Naive B cell (primary cell): ENCODE data around the gene PEX14. TPM values are rescaled to one million over a fixed set of nuclear protein-coding genes. Genes with fewer than 3 reads are reported as not detected.

ENCODE experiments used
- ATAC-seq, 2 donors: fragments of 150-1000 bp; cut with Tn5 transposase; 2 replicates each; pipeline ENCODE4 v1.10.0; 2021; ENCODE audit warnings: low read depth in 2 of 2, mild to moderate bottlenecking in 2 of 2, moderate library complexity in 2 of 2
- DNase-seq: peaks from one replicate; pipeline ENCODE4 v3.0.0; 2022
- H3K27ac Mint-ChIP-seq, 6 donors: one replicate each; pipeline ENCODE4 v1.8.0; 2020 to 2022; ENCODE audit warnings: mild to moderate bottlenecking in 6 of 6, mixed read lengths in 6 of 6, moderate library complexity in 5 of 6, inconsistent platforms in 2 of 6
- H3K27me3 Mint-ChIP-seq, 3 donors: one replicate each; pipeline ENCODE4 v1.8.0; 2021 to 2022; ENCODE audit warnings: mixed read lengths in 3 of 3, mild to moderate bottlenecking in 1 of 3
- H3K36me3 Mint-ChIP-seq, 2 donors: one replicate each; pipeline ENCODE4 v1.8.0; 2020 to 2022; ENCODE audit warnings: mixed read lengths in 2 of 2, inconsistent platforms in 1 of 2, mild to moderate bottlenecking in 1 of 2
- H3K4me1 Mint-ChIP-seq, 3 donors: one replicate each; pipeline ENCODE4 v1.8.0; 2020 to 2022; ENCODE audit warnings: mixed read lengths in 3 of 3, inconsistent platforms in 1 of 3, mild to moderate bottlenecking in 1 of 3, moderate library complexity in 1 of 3
- H3K4me3 Mint-ChIP-seq, 8 donors: one replicate each; pipeline ENCODE4 v1.8.0; 2020 to 2022; ENCODE audit warnings: mild to moderate bottlenecking in 8 of 8, mixed read lengths in 8 of 8, moderate library complexity in 8 of 8, inconsistent platforms in 2 of 8
- H3K9me3 Mint-ChIP-seq, 7 donors: one replicate each; pipeline ENCODE4 v1.8.0; 2020 to 2022; ENCODE audit warnings: mixed read lengths in 7 of 7, mild to moderate bottlenecking in 5 of 7, inconsistent platforms in 2 of 7, moderate library complexity in 1 of 7
- polyA plus RNA-seq, 6 donors: library from polyadenylated mRNA; unstranded; fragments of 300-500 nt; fragmentation: Illumina TruSeq; gene quantifications; one replicate each; pipeline ENCODE4 v1.2.3, GENCODE V29; 2021; ENCODE audit warnings: low read depth in 6 of 6

PEX14 gene
- polyA plus RNA-seq, 6 donors from 2014 or later: 2.6 to 4.2 (median 3.6) TPM

DNA sequence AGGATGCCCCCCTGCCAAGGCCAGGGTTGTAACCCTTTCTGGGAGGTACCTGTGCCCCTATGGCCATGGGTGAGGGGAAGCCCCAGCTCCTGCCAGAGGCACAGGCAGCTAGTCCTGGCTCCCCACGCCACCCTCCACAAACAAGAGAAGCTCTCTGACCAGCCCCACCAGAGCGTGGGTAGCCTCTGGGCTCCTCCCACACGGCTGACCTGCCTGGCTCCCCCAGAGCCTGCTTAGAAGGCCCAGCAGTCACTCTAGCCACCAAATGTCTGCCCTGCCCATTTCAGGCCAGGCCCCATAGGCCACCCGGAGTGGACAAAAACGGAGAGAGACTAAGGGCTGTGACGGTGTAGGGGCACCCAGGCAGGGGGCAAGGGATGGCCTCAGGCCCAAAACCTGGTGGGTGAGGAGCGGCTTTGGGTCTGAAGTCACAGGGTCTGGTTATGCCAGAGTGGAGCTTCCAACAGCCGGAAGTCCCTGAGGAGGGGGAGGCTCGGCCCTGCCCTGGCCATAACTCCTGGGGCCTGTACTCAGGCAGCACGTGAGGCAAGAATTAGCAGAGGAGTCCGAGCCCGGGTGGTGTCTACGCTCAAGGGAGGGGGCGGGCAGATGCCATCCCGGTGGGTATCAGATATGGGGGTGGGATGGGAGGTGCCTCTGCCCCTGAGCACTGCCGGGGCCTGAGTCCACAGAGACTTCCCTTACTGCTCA is 166.2 kb downstream of the PEX14 start:
- Mint-ChIP-seq H3K9me3 (no peaks in the 10 kb centered on the region), H3K27ac (peak overlapping the region in 1 of 6 donors; percentile 56), H3K27me3 (peaks cover 0 to 7% (median 0%) of the 10 kb centered on the region in 3 donors), H3K4me3 (peak overlapping the region in 1 of 8 donors; percentile 29), H3K36me3 (peaks cover 0 to 10% of the 10 kb centered on the region in 2 donors), H3K4me1 (no peaks in the 10 kb centered on the region)
- DNase-seq: no peak
- ATAC-seq: no peak

DNA sequence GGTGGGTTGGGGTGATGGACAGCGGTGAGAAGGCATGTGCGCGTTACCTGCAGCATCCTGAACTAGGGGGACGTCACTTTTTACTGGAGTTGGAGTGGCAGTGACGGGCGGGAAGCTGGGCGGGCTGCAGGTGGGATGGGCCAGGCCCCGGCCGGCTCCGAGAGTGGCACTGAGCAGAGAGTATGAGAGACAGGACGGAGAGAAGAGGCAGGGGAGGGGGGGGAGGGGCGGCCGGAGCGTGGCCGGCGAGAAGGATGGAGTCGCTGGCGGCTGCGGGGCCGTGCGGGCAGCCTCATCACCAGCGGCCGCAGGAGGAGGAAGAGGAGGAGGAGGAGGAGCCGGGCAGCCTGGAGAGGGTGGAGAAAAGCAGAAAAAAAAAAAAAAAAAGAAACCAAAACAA is 167.2 kb downstream of the PEX14 start:
- Mint-ChIP-seq H3K4me3 (no peak overlapping the region), H3K27ac (no peak overlapping the region), H3K9me3 (no peaks in the 10 kb centered on the region), H3K27me3 (peaks cover 0 to 5% (median 0%) of the 10 kb centered on the region in 3 donors), H3K36me3 (peaks cover 0 to 10% of the 10 kb centered on the region in 2 donors), H3K4me1 (no peaks in the 10 kb centered on the region)
- DNase-seq: no peak
- ATAC-seq: no peak

DNA sequence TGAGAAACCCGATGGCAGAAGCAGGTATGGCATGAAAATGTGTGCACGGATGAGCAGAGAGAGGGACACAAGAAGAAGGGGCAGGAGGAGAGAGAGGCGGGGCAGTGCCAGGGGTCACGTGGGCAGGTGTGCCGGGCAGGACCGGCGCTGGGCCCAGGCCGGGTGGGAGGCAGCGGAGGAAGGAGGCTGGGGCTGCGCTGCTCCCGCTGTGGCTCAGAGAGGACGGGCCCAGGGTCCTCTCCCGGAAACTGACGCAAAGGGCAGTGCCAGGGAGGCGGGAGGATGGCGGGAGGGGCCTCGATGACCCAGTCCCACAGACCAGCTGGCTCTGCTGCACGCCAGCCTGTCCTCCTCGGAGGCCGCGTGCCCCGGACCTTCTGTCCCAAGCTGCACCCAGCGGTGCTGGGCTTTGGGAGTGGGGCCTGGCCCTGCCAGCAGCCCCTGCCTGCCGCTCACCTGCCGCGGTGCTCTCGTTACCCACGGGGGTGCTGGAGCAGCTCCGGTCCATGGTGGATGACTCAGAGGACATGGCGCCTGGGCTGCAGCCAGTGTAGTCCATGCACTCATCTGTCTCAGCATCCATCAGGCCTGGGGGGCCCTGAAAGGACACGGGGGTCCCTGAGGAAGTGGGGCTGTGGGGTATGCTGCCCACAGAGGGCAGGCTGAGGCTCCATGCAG is 167.8 kb downstream of the PEX14 start:
- DNase-seq (no peak), ATAC-seq (no peak)
- no peaks in the 10 kb centered on the region for H3K27me3 Mint-ChIP-seq
- no peak overlapping the region for H3K4me3 Mint-ChIP-seq
- H3K4me1 Mint-ChIP-seq: no peaks in the 10 kb centered on the region
- H3K27ac Mint-ChIP-seq: peak overlapping the region in 1 of 6 donors; percentile 24
- peaks cover 0 to 10% of the 10 kb centered on the region in 2 donors for H3K36me3 Mint-ChIP-seq
- no peaks in the 10 kb centered on the region for H3K9me3 Mint-ChIP-seq

DNA sequence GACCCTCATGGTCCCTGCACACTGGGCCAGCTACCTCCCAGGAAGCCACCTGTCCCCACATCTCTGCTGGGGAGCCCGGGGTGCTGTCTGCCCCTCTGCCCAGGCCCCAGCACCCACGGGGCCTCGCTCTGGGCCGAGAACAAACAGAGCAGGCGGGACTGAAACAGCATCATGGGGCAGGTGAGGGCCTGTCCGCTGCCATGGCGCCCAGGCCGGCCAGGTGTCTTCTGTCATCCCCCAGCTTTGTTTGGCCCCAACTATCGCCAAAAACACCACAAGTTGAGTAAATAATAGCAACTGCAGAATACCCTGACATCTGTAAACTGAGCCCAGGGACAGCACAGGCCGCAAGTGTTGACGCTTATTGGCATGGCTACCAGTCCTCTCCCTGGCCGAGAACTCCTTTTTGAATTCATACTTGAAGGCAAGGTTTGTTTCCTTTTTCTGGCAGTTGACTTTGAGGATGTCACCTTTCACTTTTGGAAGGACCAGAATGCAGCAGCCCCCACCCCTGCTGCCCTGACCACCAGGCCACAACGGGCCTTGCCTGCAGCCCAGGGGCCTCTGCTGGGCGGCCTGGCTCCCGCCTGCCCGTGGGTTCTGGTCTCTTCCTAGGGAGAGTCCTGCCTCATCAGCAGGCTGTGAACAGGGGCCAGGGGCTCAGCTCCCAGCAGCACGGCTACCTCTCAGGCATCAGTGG is 169.0 kb downstream of the PEX14 start:
- no peaks in the 10 kb centered on the region for H3K9me3 Mint-ChIP-seq
- peaks cover 0 to 10% of the 10 kb centered on the region in 2 donors for H3K36me3 Mint-ChIP-seq
- no peak overlapping the region for H3K4me3 Mint-ChIP-seq
- no peak overlapping the region for H3K27ac Mint-ChIP-seq
- H3K27me3 Mint-ChIP-seq: no peaks in the 10 kb centered on the region
- no peak for ATAC-seq
- H3K4me1 Mint-ChIP-seq: no peaks in the 10 kb centered on the region
- DNase-seq: no peak

DNA sequence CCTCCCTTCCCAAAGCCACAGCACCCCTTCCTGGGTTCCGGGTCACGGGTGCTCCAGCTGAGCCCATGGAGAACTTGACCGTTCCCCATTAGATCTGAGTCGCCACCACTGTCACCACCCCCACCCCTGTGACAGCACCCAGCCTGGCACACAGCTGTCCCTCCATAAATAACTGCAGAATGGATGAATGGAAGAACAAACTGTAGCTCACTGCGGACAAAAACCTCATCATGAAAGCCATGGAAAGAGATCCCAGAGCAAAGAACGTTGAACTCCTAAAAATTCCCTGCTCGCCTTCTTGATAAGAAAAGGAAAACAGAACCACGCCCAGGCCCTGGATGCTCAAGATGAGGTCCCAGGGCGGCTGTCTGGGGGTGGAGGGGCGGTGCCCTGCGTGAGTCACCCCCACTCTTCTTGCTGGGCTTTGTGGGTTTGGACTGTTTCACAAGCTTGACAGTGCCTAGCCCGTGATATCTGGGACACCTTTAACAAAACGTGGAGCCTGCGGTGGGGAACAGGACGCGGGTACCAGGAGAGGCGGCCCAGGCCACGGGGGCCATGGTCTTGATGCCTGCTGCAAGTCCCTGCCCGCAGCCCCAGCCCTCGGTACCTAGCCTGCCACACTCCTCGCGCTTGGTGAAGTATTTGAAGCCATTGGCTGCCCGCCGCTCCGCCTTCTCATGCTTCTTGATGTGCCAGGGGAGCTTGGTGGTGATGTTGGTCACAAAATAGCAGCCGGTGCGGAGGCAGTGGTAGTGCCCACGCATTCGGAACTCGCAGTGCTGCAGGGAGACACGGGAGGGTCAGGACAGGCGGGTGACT is 169.8 kb downstream of the PEX14 start:
- Mint-ChIP-seq H3K4me1 (no peaks in the 10 kb centered on the region), H3K27ac (peak overlapping the region in 1 of 6 donors; percentile 26), H3K4me3 (no peak overlapping the region), H3K9me3 (no peaks in the 10 kb centered on the region), H3K36me3 (peaks cover 0 to 10% of the 10 kb centered on the region in 2 donors), H3K27me3 (no peaks in the 10 kb centered on the region)
- ATAC-seq (no peak), DNase-seq (no peak)

DNA sequence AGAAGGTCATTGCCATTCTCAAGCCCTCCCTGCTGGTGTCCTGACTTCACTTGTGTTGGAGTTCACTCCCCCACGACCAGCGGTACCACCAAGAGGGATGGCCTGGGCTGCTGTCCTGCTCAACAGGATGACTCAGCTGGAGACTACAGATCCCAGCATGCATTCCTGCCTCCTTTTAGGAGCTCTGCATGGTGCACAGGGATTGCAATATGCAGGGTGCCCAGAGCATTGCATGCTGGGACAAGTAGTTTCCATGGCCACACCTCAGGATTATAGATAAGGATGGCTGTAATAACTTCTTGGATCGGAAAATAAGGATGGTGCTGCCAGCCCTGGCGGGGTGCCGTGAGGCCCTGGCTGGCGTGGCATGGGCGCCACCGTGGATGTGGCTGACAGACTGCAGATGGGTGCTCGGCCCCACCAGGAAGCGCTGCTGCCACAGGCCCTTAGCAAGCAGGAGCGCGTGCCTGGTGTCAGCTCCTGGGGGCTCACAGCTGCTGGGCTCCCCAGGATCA is 171.7 kb downstream of the PEX14 start:
- DNase-seq: no peak
- Mint-ChIP-seq H3K27ac (peak overlapping the region in 1 of 6 donors; percentile 54), H3K4me1 (no peaks in the 10 kb centered on the region), H3K27me3 (no peaks in the 10 kb centered on the region), H3K4me3 (no peak overlapping the region), H3K9me3 (no peaks in the 10 kb centered on the region), H3K36me3 (peaks cover 0 to 3% of the 10 kb centered on the region in 2 donors)
- ATAC-seq: no peak

DNA sequence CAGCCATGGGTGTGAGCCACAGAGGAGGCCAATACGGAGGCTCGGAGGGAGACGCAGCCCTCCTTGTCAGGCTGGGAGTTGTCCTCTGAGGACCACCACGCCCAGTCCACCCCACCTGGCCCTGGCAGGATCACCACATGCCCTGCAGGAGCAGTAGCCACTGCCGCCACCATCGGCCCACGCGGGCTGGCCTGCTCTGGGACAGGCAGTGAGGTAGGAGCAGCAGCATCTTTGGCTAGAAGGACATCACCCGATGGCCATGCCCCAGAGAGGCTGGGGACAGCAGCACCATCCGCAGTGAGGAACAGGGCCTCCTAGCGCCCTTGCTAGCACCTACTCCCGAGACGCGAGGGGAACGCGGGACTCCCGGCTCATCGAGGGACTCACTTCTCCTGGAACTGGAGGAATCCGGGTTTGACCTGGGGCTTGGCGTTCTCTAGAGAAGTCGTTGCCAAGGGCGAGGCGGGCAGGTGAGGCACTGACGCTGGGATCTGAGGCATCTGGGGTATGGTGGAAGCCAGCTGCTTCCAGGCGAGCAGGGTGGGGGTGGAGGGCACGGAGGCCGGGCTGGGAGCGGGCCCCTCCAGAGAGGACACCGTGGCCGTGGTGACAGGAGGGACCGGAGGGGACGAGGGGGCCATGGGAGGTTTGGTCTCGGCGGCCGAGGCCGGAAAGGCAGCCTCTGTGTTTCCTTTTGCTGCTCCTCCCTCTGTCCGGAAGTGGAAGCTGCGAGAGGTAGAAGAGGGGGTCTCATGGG is 172.8 kb downstream of the PEX14 start:
- DNase-seq: no peak
- Mint-ChIP-seq H3K9me3 (no peaks in the 10 kb centered on the region), H3K36me3 (no peaks in the 10 kb centered on the region), H3K4me3 (no peak overlapping the region), H3K27me3 (no peaks in the 10 kb centered on the region), H3K27ac (no peak overlapping the region), H3K4me1 (no peaks in the 10 kb centered on the region)
- no peak for ATAC-seq

DNA sequence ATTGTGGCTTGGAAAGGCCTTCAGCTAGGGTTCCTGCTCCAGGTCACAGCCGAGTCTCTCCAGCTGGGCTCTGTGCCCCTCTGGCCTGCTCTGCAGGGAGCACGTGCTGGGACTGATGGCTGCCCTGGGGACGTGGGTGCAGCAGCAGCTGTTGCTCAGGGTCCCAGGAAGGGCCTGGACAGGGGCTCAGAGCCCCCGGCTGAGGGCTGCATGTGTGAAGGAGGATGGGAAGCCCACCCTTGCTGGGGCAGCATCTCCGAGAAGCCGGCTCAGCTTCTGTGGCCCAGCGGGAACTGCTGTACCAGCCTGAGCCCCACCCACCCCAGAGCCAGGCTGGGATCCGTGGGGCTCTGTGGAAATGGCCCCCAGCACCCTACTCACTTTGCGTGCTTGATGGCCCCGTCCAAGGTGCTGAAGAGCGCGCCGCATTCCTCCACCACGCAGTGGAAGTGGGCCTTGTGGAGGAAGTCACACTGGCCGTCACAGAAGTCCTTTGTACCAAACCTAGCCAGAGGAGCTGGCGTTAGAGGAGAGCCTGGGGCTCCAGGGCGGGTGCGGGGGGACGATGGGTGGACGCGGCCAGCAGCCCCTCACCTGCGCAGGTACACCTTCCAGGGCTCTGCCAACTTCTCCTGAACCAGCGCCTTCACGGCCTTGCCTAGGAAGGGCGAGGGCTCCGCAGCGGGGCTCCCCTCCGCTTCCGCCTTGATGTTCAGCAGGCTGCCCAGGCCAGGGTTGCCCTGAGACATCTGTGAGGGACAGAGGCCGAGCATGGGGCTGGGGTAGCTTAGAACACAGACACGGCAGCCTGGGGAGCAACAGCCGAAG is 174.2 kb downstream of the PEX14 start:
- H3K27me3 Mint-ChIP-seq: no peaks in the 10 kb centered on the region
- no peaks in the 10 kb centered on the region for H3K4me1 Mint-ChIP-seq
- ATAC-seq: no peak
- H3K27ac Mint-ChIP-seq: no peak overlapping the region
- H3K4me3 Mint-ChIP-seq: no peak overlapping the region
- no peaks in the 10 kb centered on the region for H3K9me3 Mint-ChIP-seq
- DNase-seq: no peak
- no peaks in the 10 kb centered on the region for H3K36me3 Mint-ChIP-seq

DNA sequence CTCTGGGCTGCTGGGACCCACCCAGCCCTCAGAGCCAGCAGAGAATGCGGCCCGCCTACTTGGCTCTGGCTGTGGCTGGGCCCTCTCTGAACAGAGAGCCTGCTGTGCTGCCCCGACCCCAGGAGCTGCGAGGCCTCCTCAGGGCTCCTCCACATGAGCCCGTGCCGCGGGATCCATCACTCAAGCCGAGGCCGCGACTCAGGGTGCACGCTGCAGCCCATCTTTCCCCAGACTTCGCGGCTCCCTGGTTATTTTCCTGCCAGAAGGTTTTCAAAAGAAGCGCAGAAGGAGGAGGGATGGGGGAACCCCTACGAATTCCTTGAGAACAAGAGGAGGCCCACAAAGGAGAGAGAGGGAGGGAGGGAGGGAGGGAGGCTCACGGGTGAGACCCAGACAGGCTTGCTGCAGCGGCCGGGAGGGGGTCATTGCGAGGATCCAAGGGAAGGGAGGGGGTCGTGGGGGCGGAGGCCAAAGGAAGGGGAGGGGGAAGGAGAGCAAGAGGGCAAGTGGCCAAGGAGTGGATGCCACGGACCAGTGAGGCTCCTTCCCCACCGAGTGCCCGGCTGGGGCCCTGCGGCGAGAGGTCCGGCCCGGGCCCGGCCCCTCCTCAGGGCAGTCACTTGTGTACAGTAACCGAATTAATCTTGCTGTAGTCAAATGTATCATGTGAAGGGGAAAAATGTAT is 174.9 kb downstream of the PEX14 start:
- Mint-ChIP-seq H3K4me3 (peak overlapping the region in 1 of 8 donors; percentile 60), H3K27me3 (no peaks in the 10 kb centered on the region), H3K27ac (no peak overlapping the region), H3K4me1 (no peaks in the 10 kb centered on the region), H3K36me3 (no peaks in the 10 kb centered on the region), H3K9me3 (no peaks in the 10 kb centered on the region)
- ATAC-seq: no peak
- DNase-seq: no peak

DNA sequence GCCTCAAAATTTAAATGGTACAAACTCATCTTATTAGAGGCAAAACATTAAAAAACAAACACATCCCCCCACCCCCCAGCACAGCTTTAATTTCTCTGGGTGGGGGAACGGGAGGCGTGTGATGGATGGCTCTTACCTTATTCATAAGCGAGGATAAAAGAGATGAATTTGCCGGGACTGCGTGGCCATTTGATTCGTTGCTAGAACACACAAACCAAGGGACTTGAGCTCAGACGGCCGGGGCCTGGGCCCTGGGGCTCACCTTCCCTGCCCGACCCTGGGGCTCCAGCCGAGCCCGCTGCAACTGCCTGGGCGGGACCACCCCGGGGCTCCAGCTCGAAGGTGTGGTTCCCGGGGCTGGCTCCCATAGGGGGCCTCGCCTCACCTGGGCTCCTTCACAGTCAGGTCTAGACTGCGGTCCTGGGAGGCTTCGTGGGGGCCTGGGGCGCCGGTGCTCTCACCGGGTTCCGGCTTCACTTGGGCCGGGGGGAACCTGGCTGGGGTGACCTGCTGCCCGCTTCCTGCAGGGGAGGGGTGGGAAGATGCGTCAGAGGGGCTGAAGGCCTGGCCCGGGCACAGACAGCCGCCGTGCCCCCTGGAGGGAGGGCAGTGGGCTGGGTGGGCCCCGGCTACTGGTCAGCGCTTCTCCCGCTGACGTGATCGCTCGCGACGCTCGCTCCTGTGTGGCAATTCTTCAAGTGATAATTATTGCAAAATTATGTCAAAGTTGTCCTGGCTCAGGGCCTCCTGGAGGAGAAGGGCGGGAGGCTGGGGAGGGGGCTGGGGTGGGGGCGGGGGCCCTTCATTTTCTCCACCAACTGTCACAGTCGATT is 176.0 kb downstream of the PEX14 start:
- Mint-ChIP-seq H3K4me3 (no peak overlapping the region), H3K27me3 (no peaks in the 10 kb centered on the region), H3K4me1 (no peaks in the 10 kb centered on the region), H3K36me3 (no peaks in the 10 kb centered on the region), H3K9me3 (no peaks in the 10 kb centered on the region), H3K27ac (no peak overlapping the region)
- ATAC-seq (no peak), DNase-seq (no peak)

DNA sequence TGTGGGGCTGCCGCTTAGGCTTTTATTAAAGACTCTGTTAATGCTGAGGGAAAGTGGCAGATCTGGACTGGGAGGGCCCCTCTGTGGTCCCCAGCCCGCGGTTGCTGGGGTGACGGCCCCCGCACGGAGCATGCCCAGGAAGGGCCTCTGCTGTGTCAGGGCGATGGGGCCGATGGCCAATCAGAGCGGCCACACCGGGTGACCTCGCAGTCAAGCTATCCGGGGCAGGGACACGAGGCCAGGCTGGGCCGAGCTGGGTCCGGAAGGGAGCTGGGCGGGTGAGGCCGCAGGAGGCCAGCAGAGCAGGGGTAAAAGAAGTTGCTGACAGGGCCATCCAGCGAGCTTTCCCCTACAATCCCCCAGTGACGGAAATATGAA is 176.6 kb downstream of the PEX14 start:
- no peaks in the 10 kb centered on the region for H3K36me3 Mint-ChIP-seq
- peak overlapping the region in 1 of 6 donors; percentile 38 for H3K27ac Mint-ChIP-seq
- no peak for ATAC-seq
- no peaks in the 10 kb centered on the region for H3K4me1 Mint-ChIP-seq
- DNase-seq: no peak
- H3K9me3 Mint-ChIP-seq: no peaks in the 10 kb centered on the region
- no peaks in the 10 kb centered on the region for H3K27me3 Mint-ChIP-seq
- no peak overlapping the region for H3K4me3 Mint-ChIP-seq
